Vagina (tissue), 2 donors: Measurements from ENCODE around the gene LMO3.

ENCODE experiments used
- POLR2AphosphoS5 ChIP-seq, 2 donors: sonication (generic); formaldehyde crosslinking; IDR thresholded peaks; one replicate each; pipeline ENCODE4 v1.9.0; 2017; ENCODE audit warnings: antibody characterized with exemption in 2 of 2, mild to moderate bottlenecking in 2 of 2, low read depth in 1 of 2; ENCODE audit not compliant: insufficient read depth in 1 of 2
- TF ChIP-seq, protein P1 (sequence below), 3 experiments: fragments of 450-650 bp in 2 of 3; fragments of 200-600 bp in 1 of 3; sonication (generic) in 1 of 3; IDR thresholded peaks; one replicate each; pipeline ENCODE4 v1.5.1; 2017 to 2019; ENCODE audit warnings: antibody characterized with exemption in 3 of 3, mild to moderate bottlenecking in 2 of 3, moderate library complexity in 2 of 3

DNA sequence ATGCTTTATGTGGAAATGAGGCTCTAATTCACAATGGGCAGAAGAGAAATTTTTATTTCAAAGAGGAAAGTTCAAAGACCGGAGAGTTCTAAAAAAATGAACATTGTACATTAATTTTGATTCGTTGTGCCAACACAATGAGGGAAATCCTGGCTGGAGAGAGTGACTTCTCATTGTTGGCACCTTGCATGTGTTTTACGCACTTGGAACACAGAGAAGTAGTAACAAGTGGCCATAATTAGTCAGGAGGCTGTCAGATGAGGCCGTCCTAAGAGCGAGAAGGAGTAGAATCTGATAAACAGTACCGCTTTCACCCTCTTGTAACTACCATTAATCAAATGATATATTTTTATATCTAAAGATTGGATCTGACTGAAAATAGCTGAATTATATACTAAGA lies 6.9 kb downstream of the LMO3 start:
- TF ChIP-seq, protein P1, sequence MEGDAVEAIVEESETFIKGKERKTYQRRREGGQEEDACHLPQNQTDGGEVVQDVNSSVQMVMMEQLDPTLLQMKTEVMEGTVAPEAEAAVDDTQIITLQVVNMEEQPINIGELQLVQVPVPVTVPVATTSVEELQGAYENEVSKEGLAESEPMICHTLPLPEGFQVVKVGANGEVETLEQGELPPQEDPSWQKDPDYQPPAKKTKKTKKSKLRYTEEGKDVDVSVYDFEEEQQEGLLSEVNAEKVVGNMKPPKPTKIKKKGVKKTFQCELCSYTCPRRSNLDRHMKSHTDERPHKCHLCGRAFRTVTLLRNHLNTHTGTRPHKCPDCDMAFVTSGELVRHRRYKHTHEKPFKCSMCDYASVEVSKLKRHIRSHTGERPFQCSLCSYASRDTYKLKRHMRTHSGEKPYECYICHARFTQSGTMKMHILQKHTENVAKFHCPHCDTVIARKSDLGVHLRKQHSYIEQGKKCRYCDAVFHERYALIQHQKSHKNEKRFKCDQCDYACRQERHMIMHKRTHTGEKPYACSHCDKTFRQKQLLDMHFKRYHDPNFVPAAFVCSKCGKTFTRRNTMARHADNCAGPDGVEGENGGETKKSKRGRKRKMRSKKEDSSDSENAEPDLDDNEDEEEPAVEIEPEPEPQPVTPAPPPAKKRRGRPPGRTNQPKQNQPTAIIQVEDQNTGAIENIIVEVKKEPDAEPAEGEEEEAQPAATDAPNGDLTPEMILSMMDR (IDR thresholded peaks at IDR 0.05) = no peak
- no peak for TF ChIP-seq POLR2AphosphoS5 (IDR thresholded peaks at IDR 0.05; ENCODE audit: insufficient read depth in 1 of 2, low read depth in 1 of 2)
